GM19328 (cell line): ENCODE results near the gene ANKRD11.
A peak's percentile ranks its signal among the peaks of the same experiment; 100 is the strongest.
"Not testable (repeated sequence)": the region's sequence is repeated elsewhere in the genome, so short reads cannot be mapped to it uniquely, and the experiment has no call there.

Experiments used
- ATAC-seq: cut with Tn5 transposase; IDR thresholded peaks from one replicate; pipeline ENCODE4 v1.9.1; 2021; ENCODE audit warnings: mild to moderate bottlenecking, moderate library complexity; ENCODE audit not compliant: unreplicated experiment

ANKRD11 gene

DNA sequence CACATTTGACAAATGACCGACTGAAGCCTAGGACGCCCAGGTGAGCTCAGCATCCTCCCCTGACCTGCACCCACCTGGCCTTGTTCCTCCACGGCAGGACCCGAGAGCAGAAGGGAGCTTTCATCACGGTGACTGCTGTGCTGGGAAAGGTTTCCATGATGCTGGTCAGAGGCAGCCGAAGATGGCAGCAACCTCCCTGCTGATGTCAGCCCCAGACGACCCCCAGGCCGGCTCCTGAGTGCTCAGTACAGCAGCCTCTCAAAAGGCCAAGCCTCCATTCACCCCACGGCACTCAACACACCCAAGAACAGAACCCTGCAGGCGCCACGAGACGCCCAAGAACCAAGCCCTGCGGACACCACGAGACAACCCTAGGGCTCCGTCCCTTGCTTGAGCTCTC lies 119.8 kb downstream of the ANKRD11 start:
- ATAC-seq = no peak

DNA sequence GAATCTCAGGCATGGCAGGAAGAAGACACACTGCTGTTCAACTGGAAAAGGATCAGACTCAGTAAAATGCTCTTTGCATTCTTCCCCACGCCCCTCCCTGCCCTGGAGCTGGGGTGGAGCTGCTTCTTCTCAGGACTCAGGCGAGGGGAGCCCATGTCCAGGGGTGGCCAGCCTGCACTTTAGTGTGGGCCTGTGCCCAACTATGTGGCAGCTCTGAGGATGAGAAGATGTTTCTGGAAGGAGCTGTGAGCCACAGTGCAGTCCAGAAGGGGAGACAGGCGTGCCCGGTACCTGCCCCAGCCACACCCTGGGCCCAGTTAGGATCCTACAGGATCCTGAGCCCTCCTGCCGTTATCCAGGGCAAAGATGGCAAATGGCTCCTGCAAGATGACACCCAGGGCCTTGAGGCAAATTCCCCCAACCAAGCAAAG lies 120.3 kb downstream of the ANKRD11 start:
- no peak for ATAC-seq

DNA sequence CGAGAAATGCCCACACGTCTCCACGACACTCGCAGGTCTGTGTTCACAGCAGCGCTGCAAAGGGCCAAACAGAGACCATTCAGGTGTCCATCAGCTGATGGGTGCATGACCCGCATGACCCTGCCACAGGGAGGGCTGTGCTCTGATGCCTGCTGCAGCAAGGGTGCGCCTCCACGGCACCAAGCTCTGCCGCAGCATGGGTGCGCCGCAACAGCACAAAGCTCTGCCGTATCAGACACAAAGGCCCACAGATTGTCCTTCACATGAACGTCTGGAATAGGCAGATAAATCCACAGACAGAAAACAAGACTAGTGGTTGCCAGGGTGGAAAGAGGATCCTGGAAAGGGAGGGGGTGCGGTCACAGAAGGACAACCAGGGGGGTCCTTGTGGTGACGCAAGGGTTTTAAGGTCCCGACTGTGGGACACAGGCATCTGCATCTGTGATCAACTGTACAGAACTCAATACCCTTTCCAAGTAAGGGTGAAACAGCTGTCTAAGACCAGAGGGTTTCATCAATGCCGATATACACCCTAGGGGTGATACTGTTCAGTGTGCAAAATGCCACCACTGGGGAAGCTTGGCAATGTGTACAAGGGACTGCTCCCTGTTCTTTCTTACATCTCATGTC lies 121.0 kb downstream of the ANKRD11 start:
- no peak for ATAC-seq

DNA sequence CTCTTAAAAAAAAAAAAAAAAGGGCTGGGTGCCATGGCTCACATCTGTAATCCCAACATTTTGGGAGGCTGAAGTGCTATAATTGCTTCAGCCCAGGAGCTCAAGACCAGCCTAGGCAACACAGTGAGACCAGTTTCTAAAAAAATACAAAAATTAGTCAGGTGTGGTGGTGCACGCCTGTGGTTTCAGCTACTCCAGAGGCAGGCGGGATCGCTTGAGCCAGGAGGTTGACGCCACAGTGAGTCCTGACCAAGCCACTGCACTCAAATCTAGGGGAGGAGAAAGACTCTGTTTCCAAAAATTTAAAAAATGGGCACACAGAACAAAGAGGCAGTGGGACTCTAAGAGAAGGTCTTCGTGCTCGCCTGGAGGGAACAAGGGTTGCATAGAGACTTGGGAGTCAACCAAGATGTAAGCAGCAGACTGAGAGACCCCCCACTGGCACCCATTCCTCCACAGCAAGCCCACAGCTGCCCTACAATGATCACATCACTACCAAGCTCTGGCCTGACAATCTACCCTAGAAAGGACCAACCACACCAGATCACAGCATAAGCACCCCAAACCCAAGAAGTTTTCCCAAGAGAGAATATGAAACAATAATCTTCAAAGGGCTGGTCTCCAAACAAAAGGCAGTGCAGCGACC lies 121.6 kb downstream of the ANKRD11 start:
- no peak for ATAC-seq

DNA sequence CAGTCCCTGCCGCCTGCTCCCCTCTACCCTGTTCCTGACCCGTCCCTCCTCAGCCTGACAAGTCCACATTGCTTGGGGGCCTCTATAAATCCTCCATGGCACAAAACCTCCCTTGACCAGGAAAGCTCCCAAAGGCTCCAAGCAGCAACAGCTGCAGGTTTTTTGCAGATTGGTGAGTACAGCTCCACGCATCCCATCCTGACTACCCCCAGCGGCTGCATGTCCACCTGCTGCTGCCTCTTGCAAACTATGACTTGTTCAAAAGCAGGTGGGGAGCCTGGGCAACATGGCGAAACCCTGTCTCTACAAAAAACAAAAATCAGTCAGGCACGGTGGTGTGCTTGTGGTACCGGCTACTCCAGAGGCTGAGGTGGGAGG lies 122.8 kb downstream of the ANKRD11 start:
- ATAC-seq = no peak

DNA sequence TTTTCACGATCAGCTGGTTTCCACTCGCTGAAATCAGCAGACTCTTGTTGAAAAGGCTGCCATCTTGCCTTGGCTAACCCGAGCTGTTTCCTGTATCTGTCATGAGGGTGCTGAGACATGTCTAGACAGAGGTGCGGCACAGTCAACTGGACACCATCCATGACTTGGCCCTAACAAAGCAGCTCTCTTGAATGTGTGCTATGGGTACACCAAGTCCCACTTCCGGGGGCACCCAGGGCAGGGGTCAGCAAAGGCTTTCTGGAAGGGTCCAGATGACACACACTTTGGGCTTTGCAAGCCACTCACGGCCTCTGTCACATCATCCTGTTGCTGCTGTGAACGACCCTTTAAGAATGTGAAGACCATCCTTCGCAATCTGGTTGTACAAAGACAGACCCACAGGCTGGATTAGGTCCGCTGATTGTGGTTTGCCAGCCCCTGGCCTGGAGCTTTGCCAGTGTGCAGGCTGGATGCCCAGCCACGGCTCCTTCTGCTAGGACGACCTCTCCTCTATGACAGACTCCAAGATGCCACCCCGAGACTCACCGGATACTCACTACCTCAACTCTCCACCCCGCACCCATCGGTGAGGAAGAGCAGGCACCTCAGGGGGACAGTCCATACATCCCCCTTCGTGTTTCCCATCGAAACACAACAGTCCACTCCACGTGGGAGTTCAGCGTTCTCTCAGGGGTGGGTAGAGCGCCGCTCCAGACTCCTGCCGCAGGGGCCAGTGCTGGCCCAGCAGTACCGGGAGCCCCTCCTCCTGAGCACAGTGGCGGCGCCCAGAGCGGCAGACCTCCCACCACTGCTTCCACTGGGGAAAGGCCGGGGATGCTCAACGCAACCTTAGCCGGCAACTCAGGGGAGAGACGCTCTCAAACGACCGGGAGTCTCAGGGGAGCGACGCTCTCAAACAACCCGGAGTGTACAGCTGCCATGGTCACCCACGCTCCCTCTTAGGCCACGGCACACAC lies 123.5 kb downstream of the ANKRD11 start:
- ATAC-seq = no peak

DNA sequence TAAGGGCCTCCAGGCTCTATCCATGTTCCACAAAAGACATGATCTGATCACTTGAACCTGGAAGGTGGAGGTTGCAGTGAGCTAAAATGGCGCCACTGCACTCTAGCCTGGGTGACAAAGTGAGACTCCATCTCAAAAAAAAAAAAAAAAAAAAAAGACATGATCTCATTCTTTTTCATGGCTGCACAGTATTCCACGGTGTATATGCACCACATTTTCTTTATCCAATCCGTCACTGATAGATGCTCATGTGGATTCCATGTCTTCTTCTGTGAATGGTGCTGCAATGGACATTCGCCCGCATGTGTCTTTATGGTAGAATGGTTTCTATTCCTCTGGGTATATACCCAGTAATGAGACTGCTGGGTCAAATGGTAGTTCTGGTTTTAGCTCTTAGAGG lies 124.4 kb downstream of the ANKRD11 start:
- no peak for ATAC-seq

DNA sequence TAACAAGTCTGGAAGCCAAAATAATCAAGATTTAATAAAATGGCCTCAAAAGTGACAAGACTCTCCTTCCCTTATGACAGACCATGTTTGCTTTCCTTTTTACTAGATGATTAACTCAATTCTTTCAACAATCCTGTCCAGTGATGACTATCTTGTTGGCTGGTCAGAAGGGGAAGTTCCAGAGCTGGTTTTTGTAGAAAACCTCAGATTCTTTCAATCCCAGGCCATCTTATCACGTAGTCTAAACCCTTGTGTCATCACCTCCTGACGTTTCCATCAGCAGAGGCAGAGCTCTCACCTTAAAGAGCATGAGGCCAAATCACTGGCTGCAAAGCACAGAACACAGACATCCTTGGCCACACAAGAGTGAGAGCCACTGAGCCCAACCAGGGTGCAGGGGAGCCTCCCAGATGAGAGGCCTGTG lies 125.3 kb downstream of the ANKRD11 start:
- ATAC-seq = no peak

DNA sequence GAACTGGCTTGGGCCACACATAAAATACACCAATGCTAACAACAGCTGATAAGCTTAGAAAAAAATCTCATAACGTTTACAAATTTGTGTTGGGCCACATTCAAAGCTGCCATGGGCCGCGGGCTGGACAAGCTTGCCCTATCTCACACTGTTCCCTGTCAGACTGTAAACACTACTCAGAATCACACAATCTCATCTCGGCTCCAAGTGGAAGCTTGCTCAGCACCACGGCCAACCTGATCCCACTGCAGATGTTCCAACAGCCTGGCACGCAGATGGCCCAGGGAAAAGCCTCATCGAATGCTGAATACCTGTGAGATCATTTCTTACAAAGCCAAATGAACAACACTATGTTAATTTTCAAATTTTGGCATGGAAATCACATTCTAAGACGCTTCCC lies 125.8 kb downstream of the ANKRD11 start:
- ATAC-seq = no peak

DNA sequence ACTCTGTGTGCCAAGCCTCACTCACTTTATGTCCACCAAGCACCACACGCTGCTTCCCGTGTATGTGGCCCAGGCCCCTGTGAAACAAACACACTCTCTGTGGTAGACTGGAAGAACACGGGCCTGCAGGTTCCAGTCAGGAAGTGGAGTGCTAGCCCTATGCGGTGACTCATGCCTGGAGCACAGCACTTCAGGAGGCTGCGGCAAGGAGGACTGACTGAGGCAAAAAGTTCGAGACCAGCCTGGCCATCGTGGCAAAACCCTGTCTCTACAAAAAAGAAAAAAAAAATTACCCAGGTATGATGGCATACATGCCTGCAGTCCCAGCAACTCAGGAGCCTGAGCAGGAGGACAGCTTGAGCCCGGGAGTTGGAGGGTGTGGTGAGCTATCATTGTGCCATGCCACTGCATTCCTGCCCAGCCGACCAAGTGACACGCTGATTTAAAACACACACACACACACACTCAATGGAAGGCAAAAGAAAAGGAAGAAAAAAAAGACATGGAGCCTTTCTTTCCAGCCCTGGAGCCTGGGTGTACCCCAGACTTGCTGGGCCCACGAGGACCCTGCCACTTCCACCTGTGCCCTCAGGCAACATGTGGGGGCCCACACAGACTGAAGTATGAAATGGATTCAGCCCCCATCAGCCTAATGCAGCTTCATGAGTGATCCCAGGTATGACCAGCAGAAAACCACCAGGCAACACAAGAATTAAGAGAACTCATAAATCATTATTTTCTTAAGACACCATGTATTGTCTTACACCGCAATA lies 126.6 kb downstream of the ANKRD11 start:
- no peak for ATAC-seq

DNA sequence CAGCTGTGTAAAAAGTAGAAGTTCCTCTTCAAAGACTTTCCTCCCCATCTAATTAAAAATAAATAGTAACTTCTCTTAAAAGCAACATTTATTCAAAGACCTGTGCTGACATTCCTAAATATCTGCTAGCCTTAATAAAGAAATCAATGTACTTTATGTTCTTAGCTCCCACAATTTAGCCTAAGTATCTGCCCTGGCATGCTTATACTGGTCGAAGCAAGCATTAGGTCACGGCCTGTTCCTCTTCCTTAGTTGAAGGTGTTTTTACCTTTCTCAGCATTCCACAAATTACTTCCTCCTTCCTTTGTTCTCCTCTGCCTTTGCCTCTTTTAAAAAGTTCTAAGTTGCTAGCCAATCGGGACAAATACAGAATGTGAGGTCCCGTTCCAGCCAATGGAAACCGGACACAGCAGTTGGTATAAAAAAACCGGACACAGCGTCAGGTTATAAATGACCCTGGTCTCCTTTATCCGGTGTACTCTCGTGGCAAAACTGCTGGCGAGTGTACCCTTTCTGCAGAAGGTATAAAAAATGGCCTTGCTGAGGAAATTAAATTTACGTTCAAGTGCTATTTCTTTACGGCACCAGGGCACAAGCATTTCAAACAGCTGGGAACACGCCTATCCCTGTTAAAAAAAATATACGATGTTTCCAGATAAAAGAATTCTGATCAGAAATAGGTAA lies 127.7 kb downstream of the ANKRD11 start:
- not testable (repeated sequence) for ATAC-seq

DNA sequence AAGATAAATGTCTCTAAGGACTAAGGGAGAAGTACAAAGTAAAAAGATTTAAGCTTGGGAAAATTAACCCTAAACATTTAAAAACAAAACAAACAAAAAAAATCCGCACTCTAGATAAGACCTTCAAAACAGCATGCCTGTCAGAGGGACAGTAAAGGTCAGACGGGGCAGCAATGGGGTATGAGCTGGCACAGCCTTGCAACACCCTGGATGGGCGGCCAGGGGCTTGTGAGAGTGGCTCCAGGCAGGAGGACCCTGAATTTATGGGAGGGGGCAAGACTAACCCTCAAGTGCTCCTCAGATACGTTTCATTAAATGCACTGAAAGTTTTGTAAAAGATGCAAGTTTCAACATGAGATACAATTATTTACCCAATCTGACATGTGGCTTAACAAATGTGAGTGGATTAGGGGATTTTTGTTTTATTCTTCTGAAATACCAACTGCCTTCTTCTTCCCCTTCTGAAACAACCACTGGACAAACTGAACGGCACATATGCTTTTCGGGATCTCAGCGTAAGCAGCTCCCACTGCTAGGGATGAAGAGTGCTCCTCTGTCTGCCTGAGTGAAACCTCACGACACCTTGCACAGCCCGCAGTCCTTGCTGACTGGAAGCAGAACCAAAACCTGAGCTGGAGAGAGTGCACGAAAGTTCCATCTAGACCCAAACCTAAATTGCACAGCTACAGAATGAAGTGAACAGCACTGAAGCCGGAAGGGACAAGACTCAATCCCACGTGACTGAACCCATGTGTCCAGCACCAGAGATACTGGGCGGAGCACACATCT lies 128.4 kb downstream of the ANKRD11 start:
- ATAC-seq = no peak

DNA sequence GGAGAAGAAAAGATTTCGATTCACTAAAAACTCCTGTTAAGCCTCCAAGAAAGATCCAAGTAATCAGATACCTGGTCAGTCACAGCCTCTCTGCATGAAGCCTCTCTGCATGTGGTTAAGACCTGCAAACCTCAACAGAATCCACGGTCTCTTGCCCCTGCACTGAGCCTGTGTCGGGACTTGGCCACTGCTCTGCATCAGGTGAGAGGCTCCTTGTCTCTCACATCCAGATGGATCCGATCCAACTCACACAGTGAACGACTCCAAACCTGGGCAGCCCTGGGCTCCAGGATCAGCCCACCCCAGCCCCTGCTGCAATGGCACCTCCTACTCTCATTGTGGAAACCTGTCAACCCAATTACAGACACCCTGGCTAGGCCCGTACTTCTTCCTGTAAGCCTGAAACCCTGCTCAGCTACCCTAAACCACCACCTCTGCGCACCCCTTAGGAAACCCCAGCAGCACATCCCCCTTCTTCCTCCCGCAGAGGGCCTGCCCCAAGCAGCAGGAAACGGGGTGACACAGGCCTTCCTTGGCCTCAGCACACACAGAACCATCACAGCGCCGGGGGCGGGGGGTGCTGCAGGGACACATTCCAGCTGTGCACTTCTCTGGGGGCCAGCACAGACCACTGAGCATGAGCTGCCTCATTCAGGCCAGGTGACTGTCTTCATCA lies 129.5 kb downstream of the ANKRD11 start:
- peak; percentile 40 for ATAC-seq

DNA sequence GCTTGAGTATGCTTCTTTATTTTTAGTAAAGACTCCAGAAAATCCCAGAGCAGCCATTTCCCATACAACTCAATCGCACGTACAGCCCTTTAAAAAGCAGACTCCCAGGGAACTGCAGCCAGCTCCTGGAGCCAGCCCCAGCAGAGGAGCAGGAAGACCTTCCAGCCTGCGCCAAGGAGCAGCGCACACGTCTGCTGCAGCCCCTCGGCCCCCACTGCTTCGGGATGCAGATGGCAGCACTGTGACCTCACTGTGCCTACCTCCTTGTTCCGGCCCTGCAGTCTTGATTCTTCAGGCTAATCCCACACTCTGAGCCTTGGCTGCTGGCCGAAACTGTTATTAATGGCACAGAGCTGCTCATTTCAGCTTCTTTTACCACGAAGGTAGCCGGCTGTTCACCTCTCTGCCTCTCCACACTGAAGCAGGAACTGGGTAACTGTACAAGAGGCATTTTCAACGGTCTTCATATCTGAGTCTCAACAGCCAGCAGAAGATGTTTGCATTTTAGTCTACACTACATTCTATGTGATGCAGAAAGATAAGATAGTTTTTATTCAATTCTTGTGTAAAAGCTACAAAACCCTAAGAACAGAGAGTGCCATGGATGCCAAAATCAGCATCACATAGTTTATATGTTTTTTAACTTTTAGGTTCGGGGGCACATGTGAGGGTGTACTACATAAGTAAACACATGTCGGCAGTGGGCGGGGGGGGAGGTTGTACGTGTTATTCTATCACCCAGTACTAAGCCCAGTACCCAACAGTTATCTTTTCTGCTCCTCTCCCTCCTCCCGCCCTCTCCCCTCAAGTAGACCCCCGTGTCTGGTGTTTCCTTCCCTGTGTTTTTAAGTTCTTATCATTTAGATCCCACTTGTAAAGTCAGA lies 130.9 kb downstream of the ANKRD11 start:
- no peak for ATAC-seq

DNA sequence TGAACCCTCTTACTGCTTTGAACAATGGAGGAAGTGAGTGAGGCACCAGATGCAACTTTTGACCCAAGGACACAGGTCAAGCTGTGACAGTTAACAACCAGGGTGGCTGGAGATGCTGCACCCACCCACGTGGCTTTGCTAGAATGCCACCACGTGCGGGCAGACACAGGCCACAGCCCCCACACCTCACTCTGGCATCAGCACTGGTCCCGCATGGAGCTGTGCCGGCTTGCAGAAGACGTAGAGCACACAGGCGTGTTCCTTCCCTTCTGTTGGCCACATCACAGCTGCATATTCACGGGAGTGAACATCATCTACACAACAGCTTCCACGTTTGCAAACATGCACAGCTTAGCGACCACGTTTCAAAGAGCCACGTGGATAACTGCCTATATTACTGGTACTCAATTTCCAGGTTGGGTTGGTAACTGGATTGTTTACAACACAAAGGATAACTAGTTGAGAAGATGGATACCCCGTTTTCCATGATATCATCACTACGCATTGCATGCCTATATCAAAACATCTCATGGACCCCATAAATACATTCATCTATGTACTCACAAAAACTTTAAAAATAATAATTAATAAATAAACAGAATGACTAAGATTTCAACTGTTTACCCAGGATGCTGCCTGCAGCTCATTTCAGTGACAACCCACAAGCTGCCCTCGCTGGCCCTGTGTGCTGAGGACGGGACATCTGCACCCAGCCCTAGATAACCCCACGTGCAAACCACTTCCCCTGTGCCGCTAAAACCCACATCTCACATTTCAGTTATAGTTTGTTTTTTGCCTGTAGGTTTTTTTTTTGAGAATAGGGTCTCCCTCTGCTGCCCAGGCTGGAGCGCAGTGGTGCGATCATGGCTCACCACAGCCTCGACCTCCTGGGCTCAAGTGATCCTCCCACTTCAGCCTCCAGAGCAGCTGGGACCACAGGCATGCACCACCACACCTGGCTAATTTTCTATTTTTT lies 132.0 kb downstream of the ANKRD11 start:
- ATAC-seq = no peak

DNA sequence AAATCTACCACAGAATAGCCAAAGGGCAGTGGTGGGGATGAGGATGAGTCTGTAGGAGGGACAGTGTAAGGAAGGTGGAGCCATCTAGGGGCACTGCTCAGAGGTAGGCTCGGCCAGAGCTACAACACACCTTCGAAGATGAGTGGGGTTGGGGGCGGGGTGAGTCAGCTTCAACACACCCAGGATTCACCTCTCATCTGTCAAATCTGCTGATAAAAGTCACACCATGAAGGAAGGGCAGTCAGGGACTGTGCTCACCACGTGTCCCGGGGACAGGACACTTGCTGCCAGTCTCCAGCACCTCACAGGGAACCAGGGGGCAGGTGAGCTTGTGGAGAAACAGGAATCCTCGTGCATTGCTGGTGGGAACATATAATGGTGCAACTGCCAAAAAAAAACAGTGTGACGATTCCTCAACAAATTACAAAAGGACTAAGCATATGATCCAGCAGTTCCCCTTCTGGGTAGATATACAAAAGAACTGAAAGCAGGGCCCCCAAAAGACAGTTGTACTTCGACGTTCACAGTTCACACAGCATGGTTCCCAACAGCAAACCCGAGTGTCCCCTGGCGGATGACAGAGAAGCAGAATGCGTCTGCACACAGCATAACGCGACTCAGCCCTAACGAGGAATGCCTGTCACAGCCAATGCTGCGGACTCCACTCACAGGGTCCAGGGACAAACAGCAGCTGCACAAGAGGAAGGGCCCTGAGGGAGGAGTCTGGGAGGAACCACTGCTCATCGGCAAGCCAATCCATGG lies 133.1 kb downstream of the ANKRD11 start:
- ATAC-seq = no peak
